ENCODE measurements around the gene CEP162. TPM values are rescaled to one million over a fixed set of nuclear protein-coding genes. Genes with fewer than 3 reads are reported as not detected.

CEP162 gene
- total RNA-seq, 1 donor from 2014 or later = 3.9 TPM

Other genes with a start within 250 kb of the CEP162 start
- gene MRAP2, start 193.9 kb downstream of the CEP162 start, total RNA-seq = not detected

Measured in Right ventricle myocardium inferior (tissue), 1 donor.